ENCODE measurements around the gene ANKRD9. TPM values are rescaled to one million over a fixed set of nuclear protein-coding genes. Genes with fewer than 3 reads are reported as not detected.

ANKRD9 gene
- total and polyA plus RNA-seq, 10 of the 15 experiments (the other 5 are each of a cell fraction or from before 2014, with no cell fraction given) = 0.03 to 3.6 (median 0.49) TPM

DNA sequence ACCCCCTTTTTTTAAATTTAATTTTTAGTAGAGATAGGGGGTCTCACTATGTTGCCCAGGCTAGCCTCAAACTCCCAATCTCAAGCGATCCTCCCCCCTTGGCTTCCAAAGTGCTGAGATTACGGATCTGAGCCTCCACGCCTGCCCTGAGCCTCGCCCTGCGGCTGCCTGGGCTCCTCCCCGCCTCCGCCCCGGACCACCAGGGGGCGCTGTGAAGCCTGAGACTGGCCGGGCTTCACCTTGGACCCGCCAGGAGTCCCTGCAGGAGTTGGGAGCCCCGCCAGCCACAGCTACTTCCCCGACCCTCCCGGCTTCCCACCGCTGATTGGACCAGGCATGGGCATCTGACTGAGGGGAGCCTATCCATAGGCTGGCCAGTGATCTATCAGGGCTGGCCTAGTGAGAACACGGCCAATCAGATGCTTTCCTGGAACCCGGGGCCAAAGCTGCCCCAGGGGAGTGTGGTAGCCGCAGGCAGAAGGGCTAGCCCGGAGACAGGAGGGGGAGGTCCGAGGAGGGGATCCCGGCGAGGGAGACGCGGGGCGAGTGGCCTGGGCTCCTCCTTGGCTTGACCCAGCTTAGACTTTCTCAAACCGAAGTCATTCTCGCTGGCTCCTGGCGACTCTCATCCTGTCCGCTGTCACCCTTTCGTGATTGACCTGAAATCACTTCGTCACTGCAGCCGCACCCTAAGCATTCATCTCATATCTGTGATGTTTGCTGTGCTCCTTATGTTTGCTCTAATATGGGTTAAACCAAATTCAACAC, 15.1 kb upstream of the ANKRD9 start (continued):
- TF ChIP-seq RBBP5 (conservative IDR thresholded peaks at IDR 0.05) (no peak), ZNF274 (IDR thresholded peaks at IDR 0.05; ENCODE audit: insufficient read depth, insufficient read length) (no peak), TAF1 (IDR thresholded peaks at IDR 0.05; ENCODE audit: borderline replicate concordance, low read depth, low read length) (peak; percentile 42; the same call in 1 of the 2 replicates), YY1 (IDR thresholded peaks at IDR 0.05; ENCODE audit: low read depth, low read length) (peak; percentile 75; the same call in 1 of the 2 replicates), TCF7 (IDR thresholded peaks at IDR 0.05; ENCODE audit: borderline replicate concordance) (no peak), SRF (IDR thresholded peaks at IDR 0.05; ENCODE audit: low read depth in 2 of 2, low read length in 2 of 2) (no peak), ETV6 (conservative IDR thresholded peaks at IDR 0.05 in 1 of 2, IDR thresholded peaks at IDR 0.05 in 1 of 2; ENCODE audit: borderline replicate concordance in 1 of 2, low read depth in 1 of 2) (no peak), BHLHE40 (IDR thresholded peaks at IDR 0.05; ENCODE audit: borderline replicate concordance in 1 of 2, low read depth in 2 of 2, low read length in 1 of 2) (peak in 1 of 2 experiments; percentile 16; a peak in 1 of 4 replicates), POLR2A (IDR thresholded peaks at IDR 0.05; ENCODE audit: low read depth, low read length) (peak; percentile 83), ZBTB33 (IDR thresholded peaks at IDR 0.05) (no peak), IKZF2 (IDR thresholded peaks at IDR 0.05) (peak; percentile 79 to 80), TARDBP (IDR thresholded peaks at IDR 0.05; ENCODE audit: borderline replicate concordance) (peak; percentile 52; the same call in 1 of the 2 replicates), SREBF2 (IDR thresholded peaks at IDR 0.05; ENCODE audit: low read length) (no peak), EED (IDR thresholded peaks at IDR 0.05; ENCODE audit: low read depth) (peak; percentile 64), SPI1 (IDR thresholded peaks at IDR 0.05; ENCODE audit: borderline replicate concordance, insufficient read depth, low read depth, low read length) (no peak), KAT2A (conservative IDR thresholded peaks at IDR 0.05; ENCODE audit: control insufficient read depth, low read depth, low read length) (no peak), NBN (IDR thresholded peaks at IDR 0.05) (peak; percentile 52; the same call in 1 of the 2 replicates), CREM (IDR thresholded peaks at IDR 0.05; ENCODE audit: low read depth) (peak; percentile 10; the same call in 1 of the 2 replicates), POLR2AphosphoS2 (IDR thresholded peaks at IDR 0.05; ENCODE audit: low read depth, low read length) (0 out of 2 replicates have a peak, but pooled peaks have one; percentile 47), EZH2 (IDR thresholded peaks at IDR 0.05; ENCODE audit: borderline replicate concordance, control insufficient read depth, low read depth, low read length) (no peak), RAD51 (IDR thresholded peaks at IDR 0.05) (peak; percentile 94), BCL11A (IDR thresholded peaks at IDR 0.05; ENCODE audit: low read depth, low read length) (no peak), FOS (IDR thresholded peaks at IDR 0.05; ENCODE audit: borderline replicate concordance, extremely low read depth, insufficient read length) (peak; percentile 81), NFYA (IDR thresholded peaks at IDR 0.05; ENCODE audit: borderline replicate concordance, low read depth, low read length) (peak; percentile 33; the same call in 1 of the 2 replicates), TCF12 (IDR thresholded peaks at IDR 0.05; ENCODE audit: low read depth, low read length) (peak; percentile 35; the same call in 1 of the 2 replicates), RAD21 (IDR thresholded peaks at IDR 0.05; ENCODE audit: insufficient read depth, low read depth, low read length) (peak; percentile 81)

Data from GM12878 (cell line).